Measurements from ENCODE around the gene CDCP1.

Gene CDCP1

GRCh38 chr3:45145681-45146614 is at the start of gene CDCP1:
Gene CDCP1 (minus strand): TSS chr3:45146378. CDS start chr3:45146287, 91 bp downstream.
- in situ Hi-C loops (cut with HindIII; ENCODE audit: low sequenced_read_pairs), result no loop called here

GRCh38 chr3:45194791-45195190 is 48.6 kb upstream of the CDCP1 start:
- in situ Hi-C loops (cut with HindIII; ENCODE audit: low sequenced_read_pairs), result no loop called here

GRCh38 chr3:45191924-45192417 is 45.8 kb upstream of the CDCP1 start:
- in situ Hi-C loops (cut with HindIII; ENCODE audit: low sequenced_read_pairs), result no loop called here

- in situ Hi-C loops (cut with HindIII; ENCODE audit: low sequenced_read_pairs), result no loop called here
These were observed 45.2 kb upstream of the CDCP1 start for GRCh38 chr3:45191424-45191823.

GRCh38 chr3:45188719-45189659 is 42.8 kb upstream of the CDCP1 start:
- in situ Hi-C loops (cut with HindIII; ENCODE audit: low sequenced_read_pairs), result no loop called here

- in situ Hi-C loops (cut with HindIII; ENCODE audit: low sequenced_read_pairs), result no loop called here
These were observed 41.5 kb upstream of the CDCP1 start for GRCh38 chr3:45187694-45188141.

- in situ Hi-C loops (cut with HindIII; ENCODE audit: low sequenced_read_pairs), result no loop called here
These were observed 40.7 kb upstream of the CDCP1 start for GRCh38 chr3:45186871-45187270.

GRCh38 chr3:45185461-45185860 is 39.3 kb upstream of the CDCP1 start:
- in situ Hi-C loops (cut with HindIII; ENCODE audit: low sequenced_read_pairs), result no loop called here

GRCh38 chr3:45185052-45185451 is 38.9 kb upstream of the CDCP1 start:
- in situ Hi-C loops (cut with HindIII; ENCODE audit: low sequenced_read_pairs), result no loop called here

- in situ Hi-C loops (cut with HindIII; ENCODE audit: low sequenced_read_pairs), result no loop called here
These were observed 37.7 kb upstream of the CDCP1 start for GRCh38 chr3:45183872-45184262.

GRCh38 chr3:45182915-45183871 is 37.0 kb upstream of the CDCP1 start:
- in situ Hi-C loops (cut with HindIII; ENCODE audit: low sequenced_read_pairs), result no loop called here

GRCh38 chr3:45181496-45181895 is 35.3 kb upstream of the CDCP1 start:
- in situ Hi-C loops (cut with HindIII; ENCODE audit: low sequenced_read_pairs), result no loop called here

GRCh38 chr3:45180899-45181298 is 34.7 kb upstream of the CDCP1 start:
- in situ Hi-C loops (cut with HindIII; ENCODE audit: low sequenced_read_pairs), result no loop called here

GRCh38 chr3:45180051-45180450 is 33.9 kb upstream of the CDCP1 start:
- in situ Hi-C loops (cut with HindIII; ENCODE audit: low sequenced_read_pairs), result no loop called here

- in situ Hi-C loops (cut with HindIII; ENCODE audit: low sequenced_read_pairs), result no loop called here
These were observed 33.0 kb upstream of the CDCP1 start for GRCh38 chr3:45179163-45179562.

GRCh38 chr3:45178183-45179023 is 32.2 kb upstream of the CDCP1 start:
- in situ Hi-C loops (cut with HindIII; ENCODE audit: low sequenced_read_pairs), result no loop called here

GRCh38 chr3:45176912-45177311 is 30.7 kb upstream of the CDCP1 start:
- in situ Hi-C loops (cut with HindIII; ENCODE audit: low sequenced_read_pairs), result no loop called here

GRCh38 chr3:45174234-45174633 is 28.1 kb upstream of the CDCP1 start:
- in situ Hi-C loops (cut with HindIII; ENCODE audit: low sequenced_read_pairs), result no loop called here

GRCh38 chr3:45173776-45174175 is 27.6 kb upstream of the CDCP1 start:
- in situ Hi-C loops (cut with HindIII; ENCODE audit: low sequenced_read_pairs), result no loop called here

Data from DLD1 (cell line).